Left renal cortex interstitium (tissue), 4 donors: Measurements from ENCODE around the gene NEK7. TPM values are rescaled to one million over a fixed set of nuclear protein-coding genes. Genes with fewer than 3 reads are reported as not detected.
A peak's percentile ranks its signal among the peaks of the same experiment; 100 is the strongest.
"Not testable (repeated sequence)": the region's sequence is repeated elsewhere in the genome, so short reads cannot be mapped to it uniquely, and the experiment has no call there.

Experiments
- DNase-seq, 4 donors: peaks; one replicate each; pipeline ENCODE4 v3.0.0-alpha.2; 2013; ENCODE audit warnings: low read depth in 4 of 4, low spot score in 2 of 4, missing footprints in 1 of 4
- polyA plus RNA-seq, 4 donors: library from polyadenylated mRNA; unstranded; fragments of 120-200 nt; gene quantifications; one replicate each; pipeline ENCODE4 v1.2.1, GENCODE V29; 2013; ENCODE audit not compliant: insufficient read length in 4 of 4

Gene NEK7
- 10 to 100 TPM; 41.1 to 53.6 (median 49.6) TPM for polyA plus RNA-seq

DNA sequence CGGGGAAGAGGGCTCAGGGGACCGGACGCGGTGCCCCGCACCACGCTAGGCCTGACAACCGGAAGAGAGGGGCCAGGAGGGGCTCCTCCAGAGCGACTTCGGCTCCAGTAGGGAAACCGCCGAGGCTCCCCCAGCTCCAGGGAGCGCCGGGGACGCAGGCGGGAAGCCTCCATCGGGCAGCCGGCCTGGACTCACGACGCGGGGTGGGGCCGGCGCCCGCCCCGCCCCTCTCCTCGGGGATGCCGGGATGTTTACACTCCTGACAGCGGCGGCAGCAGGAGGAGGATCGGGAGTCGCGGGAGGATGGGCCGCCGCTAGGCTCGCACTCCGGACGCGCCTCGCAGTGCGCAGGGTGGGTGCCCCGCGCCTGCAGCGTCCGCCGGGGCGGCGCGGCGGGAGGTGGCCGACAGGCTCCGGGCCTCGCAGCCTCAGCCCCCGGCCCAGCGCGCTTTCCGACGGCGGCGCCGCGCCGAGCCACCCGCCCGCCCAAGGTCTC, at the start of gene NEK7:
Gene NEK7 (plus strand): TSS at position 254 of the 496 bp plus-strand sequence. CDS start 75,583 bp downstream, outside the sequence.
- peak; percentile 55 to 76 (median 72) for DNase-seq

DNA sequence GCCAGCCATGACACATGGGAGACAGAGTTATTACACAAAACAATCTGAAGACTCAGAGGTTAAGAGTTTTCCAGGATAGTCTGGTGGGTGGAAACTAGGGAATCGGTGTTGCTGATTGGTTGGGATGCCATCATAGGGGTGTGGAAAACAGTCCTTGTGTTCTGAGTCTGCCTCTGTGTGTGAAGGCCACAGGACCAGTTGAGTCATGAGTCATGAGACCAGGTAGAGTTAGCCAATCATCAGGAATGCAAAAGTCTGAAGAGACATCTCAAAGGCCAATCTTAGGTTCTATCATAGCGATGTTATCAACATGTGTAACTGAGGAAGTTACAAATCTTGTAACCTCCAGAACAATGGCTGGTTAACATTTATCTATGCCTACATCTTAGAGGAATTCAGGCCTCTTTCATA, 49.7 kb upstream of the NEK7 start:
- no peak for DNase-seq

DNA sequence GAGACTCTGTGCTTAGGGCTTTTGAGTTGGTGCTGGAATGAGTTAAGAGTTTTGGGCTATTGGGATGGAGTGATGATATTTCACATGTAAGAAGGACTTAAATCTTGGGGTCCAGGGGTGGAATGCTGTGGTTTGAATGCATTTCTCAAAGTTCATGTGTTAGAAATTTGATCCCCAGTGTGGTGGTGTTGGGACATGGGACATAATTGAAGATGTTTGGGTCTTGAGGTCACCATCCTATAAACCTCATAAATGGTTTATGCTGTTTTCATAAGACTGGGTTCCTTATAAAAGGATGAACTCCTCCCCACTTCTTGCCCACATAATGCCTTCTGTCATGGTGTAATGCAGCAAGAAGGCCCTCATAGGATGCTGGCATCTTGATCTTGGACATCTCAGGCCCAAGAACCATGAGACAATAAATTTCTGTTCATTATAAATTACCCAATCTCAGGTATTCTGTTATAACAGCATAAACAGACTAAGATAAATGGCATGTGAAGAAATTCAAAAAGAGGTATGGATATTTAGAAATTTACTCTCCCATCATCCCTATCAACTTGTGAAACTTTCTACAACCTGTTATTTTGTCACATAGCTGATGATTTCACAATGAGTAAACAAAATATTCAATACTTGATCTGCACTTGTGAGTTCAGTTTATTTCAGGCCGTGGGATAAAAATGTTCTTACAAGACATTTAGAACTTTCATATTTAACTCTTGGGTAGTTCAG, 48.0 kb upstream of the NEK7 start:
- no peak for DNase-seq

DNA sequence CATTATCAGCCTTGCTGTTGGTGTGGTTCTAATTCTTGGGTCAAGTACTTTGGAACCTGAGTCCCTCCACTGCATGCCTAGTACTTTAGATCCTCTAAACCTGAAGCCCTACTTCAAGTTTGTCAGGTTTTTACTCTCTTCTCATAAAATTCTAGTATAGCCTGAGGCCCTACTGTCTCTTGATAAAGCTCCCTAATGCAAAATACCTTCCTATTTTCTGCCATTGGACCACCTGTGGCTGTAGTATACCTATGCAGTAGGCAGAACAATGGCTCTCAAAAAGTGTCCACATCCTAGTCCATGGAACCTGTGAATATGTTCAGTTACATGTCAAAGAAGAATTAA, 47.5 kb upstream of the NEK7 start:
- DNase-seq, result no peak

DNA sequence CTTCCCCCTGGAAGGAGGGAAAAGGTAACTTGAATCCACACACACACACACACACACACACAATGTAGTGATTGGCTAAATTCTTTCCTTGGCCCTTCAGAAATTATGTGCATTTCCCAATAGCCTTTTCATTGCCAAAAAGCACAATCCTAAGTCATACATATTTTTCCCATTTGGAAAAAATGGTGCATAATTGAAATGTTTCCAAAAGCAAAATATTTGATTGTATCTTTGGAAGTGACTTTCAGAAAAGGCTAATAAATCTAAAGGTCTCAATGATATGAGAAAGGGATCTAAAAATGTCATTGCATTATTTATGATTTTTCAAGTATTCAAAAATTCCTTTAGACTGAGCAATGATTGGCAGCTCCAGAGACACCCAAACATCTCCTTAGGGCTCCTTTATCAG, 43.5 kb upstream of the NEK7 start:
- DNase-seq, result no peak

DNA sequence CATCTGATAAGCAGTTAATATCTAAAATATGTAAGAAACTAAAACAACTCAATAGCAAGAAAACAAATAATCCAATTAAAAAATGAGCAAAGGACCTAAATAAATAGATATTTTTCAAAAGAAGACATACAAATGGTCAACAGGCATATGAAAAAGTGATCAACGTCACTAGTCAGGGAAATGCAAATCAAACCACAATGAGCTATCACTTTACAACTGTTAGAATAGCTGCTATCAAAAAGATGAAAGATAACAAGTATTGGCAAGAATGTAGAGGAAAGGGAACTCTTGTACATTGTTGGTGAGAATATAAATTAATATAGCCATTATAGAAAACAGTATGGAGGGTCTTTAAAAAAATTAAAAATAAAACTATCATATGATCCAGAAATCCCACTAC, 40.7 kb upstream of the NEK7 start:
- DNase-seq, result no peak

DNA sequence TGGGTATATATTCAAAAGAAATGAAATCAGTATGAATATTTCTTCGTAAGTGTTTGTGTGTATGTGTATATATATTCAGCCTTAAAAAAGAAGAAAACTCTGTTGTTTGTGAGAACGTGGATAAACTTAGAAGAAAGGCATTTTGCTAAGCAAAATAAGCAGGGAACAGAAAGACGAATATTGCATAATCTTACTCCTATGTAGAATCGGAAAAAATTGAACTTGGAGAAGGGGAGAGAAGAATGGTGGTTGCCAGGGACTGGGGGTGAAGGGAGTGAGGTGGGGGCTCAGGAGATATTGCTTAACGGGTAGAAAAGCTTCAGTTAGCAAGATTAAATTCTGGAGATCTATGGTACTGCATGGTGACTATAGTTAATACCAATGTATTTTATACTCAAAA, 40.3 kb upstream of the NEK7 start:
- DNase-seq, result no peak

DNA sequence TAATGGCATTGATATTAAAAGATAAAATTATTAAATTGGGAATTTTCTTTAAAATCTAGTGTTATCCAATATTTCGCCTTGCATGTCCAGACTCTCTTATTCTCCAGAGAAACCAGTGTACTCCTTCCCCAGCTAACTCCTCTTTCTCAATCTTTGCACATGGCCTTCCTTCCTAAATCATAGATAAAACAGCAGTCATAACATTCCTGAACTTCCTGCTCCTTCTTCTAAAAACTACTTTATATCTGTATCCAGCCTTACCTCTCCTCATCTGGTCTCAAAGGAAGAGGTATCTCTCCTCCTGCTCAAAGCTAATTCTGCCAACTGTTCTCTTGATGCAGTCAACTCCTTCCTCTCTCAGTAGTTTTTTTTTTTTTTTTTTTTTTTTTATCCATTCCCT, 39.5 kb upstream of the NEK7 start:
- DNase-seq, result no peak

DNA sequence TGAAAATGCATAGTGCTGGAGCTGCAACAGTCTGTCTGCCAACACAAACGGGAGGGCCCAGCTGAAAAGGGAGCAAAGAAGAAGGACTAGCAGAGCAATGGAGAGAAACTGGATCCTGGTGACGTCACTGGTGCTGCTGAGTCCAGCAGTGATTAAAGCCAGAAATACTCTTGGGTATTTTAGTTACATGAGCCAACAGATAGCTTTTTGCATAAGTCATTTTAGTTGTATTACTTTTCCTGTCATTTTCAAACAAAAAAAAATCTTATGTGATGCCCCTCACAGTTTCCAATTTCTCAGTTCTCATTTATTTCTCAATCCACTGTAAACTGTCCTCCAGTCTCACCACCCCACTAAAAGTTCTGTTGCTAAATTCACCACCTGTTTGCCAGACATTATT, 38.7 kb upstream of the NEK7 start:
- DNase-seq, result peak in 1 of 4 donors; percentile 15

DNA sequence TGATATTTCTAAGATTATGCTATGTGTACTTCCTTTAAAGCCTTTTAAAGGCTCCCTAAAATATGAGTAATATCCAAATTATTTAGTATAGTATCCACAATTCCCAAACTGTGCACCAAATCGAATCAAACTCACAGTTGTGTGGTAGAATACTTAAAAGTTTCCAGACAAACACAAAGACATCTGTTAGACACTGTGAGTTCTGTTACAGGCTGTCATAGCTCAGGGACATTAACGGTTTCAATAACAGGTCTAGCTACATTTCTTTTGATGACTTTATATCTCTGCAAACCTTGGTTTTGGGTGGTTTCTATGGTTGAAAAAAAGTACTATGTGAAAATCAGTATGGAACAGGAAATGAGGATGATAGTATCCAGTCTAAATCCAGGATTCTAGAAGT, 36.9 kb upstream of the NEK7 start:
- no peak for DNase-seq

DNA sequence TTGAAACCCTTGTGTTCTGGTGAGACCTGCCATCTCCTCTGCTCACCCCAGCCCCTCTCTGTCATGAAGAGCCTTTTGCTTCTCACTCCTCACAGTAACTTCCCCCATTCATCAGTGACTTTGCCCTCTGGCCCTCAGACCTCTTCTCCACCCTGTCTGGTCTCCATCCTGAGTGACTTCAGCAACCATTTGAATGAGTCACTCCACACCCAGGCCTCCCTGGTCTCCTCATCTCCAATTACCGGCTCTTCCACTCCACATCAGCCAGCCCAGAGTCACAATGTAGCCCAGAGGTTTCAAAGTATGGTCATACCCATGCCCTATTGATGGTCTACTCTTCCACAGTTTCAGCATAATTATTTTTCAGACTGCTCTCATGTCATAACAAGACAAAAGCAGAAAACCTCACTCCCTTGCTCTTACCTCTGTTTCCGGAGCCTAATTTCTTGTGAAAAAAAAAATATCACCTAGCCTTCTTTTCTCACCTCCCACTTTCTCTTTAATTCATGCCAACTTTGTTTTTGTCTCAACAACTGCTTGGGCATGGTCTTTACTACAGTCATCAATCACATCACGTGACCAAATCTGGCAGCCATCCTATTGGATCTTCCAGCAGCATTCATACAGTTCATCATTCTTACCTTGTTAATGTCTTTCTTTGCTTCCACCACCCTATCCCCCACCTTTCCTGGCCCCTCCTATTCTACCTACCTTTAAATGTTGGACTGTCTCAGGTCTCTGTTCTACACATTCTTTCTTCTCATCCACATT, 35.6 kb upstream of the NEK7 start:
- DNase-seq, result no peak

DNA sequence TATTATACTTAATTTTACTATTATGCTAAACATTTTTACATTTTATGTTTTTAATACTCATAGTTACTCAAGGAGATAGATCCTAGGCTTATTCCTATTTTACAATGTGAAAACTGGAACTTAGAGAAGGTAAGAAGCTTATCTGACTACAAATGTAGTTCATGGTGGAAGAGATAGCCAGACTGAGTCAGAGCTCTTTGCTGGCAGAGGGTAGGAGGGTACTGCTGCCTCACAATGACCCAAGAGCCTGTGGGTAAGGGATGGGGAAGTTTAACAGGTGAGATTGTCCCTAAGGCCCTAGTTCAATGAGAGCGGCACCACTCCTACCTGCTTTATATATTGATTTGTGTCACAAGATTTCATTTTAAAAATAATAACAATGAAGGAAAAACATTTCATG, 34.1 kb upstream of the NEK7 start:
- no peak for DNase-seq

DNA sequence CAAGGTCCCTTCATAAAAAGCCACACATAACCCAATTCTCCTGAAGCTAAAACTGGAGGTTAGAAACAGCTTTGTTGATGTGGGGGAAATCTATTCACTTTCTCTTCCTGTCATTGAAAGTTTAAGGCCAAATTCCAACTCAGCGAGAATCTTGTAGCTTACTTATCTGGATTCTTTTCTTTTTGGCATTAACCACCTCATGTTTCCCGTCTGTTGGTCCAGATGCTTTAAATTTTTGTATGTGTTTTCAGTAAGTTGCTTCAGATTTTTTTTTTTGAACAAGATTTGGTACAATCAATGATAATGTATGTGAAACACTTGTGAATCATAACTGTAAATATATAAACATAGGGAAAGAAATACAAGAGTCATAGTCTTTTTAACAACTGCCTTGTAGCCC, 33.7 kb upstream of the NEK7 start:
- DNase-seq, result no peak

DNA sequence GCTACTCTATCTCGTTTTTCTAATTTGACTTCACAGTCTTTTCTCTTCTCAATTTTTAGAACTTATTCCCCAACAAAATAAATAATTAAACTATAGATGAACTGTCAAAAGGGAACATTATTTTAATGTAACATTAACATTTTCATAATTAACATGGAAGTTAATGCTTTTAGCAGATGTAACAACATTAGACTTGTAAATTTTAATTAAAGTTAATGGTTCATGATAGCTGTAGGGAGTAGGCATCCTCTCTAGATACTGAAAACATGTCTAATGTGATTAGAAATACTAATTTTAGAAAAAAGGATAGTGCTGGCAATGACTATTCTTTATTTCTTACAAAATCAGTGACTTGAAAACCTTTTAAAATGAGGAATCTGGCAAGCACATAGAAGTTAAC, 32.1 kb upstream of the NEK7 start:
- DNase-seq, result no peak

DNA sequence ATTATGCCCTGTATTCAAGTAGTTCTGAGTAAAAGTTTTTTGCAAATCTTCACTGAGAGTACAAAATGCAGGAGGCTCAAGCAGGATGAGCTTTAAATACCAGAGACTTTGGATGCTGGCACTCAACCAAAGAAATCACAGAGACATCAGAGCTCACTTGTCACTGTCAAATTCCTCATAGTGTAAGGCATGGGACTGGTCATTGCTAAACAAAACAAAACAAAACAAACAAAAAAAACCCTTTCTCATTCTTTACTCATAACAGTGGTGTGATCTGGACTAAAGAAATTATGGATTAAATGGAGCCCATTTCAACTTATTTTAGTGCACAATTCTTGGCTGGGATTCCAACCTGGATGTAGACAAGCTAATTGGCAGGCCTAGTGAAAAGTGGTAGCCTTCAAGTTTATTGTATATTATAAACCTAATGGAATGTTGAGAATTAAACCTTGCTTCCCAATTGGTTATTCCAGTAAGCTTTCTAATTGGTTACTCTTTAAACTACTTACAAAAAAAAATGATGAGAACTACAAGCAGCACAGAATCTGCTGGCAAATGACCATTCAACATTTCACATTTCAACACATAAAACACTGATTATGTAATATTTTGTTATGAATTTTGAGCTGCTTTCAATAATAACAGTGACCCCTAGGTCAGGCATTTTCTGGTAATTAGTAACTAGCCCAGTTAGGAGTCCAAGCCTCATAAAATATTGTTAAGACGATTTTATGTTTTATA, 30.6 kb upstream of the NEK7 start:
- DNase-seq, result no peak

DNA sequence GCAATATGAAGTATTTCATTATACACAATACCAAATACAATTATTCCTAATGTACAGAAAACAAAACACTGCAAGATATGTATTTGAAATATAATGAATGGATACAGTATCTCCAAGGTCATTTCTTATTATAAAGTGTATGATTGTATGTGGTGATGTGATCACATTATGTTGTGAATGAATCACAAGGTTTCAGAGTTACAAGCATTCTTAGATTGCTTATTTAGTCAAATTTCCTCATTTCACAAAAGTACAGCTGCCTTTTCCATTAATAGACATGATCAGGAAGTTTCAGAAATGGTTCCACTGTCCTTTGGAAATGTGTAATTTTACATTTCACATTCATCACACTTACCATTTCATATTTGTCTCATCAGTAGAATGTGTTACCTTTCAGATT, 28.3 kb upstream of the NEK7 start:
- DNase-seq, result no peak

DNA sequence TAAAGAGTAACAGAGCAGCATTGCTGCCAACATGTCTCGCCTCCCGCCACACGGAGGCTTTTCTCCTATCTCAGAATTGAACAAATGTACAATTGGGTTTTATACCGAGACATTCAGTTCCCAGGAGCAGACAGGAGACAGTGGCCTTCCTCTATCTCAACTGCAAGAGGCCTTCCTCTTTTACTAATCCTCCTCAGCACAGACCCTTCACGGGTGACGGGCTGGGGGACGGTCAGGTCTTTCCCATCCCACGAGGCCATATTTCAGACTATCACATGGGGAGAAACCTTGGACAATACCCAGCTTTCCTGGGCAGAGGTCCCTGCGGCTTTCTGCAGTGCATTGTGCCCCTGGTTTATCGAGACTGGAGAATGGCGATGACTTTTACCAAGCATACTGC, 26.7 kb upstream of the NEK7 start:
- DNase-seq, result not testable (repeated sequence)

DNA sequence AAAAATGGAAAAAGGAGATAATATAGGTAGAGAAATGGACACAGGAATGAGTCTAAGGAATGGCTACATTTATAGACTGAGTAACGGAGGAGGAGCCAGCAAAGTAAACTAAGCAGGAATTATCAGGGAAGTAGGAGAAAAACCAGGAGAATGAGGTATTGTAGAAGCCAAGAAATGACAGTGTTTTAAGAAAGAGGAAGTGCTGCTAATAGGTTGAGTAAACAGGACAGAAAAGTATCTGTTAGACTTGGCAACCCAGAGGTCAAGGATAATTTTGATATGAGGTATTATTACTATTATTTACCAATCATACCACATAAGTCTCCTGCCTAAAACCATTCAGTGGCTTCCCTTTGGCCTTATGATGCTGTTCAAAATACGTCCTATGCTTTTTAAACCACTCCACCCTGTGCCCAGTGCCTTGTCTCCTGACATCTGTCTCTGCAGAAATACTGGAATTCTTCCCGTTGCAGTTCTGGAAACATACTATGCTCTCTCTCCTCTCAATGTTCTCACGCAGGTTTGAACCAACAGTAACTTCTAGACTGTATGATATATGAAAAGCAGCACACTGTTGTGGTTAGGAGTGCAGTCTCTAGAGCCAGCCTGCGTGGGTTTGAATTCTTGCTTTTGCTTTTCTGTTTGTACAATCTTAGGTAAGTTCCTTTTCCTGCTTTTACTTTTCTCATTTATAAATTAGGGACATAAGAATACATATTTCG, 24.6 kb upstream of the NEK7 start:
- no peak for DNase-seq

DNA sequence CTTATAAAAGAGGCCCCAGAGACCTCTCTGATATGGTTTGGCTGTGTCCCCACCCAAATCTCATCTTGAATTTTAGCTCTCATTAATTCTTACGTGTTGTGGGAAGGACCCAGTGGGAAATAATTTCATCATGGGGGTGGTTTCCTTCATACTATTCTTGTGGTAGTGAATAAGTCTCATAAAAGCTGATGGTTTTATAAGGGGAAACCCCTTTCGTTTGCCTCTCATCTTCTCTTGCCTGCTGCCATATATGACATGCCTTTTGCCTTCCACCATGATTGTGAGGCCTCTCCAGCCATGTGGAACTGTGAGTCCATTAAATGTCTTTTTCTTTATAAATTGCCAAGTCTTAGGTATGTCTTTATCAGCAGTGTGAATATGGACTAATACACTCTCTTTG, 22.5 kb upstream of the NEK7 start:
- no peak for DNase-seq

DNA sequence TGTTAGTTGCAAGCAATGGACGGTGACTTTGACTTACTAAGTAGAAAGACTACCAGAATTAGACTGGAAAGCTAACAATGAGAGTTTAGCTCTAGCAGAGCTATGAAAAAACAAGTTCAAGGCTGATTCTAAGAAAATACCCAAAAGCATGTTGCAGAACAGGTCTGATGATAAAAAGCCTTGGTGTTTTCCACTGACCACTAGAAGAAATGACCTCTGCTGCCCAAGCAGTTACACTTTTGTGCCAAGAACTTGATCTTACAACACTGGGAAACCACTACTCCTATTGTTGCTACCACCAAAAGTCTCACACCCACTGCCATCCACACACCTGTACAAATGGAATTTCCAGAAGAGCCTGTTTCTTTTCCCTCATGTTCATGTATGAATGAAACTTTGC, 21.4 kb upstream of the NEK7 start:
- no peak for DNase-seq
